Gastrocnemius medialis (tissue), 4 donors: ENCODE data around the gene MALAT1.

ENCODE experiments used
- POLR2A ChIP-seq, 2 donors: fragments of 450-650 bp; IDR thresholded peaks; one replicate each; pipeline ENCODE4 v1.6.1; 2017; ENCODE audit warnings: antibody characterized with exemption in 2 of 2, mild to moderate bottlenecking in 2 of 2, moderate library complexity in 2 of 2
- TF ChIP-seq, protein P1 (sequence below), 5 experiments: fragments of 450-650 bp in 3 of 5; fragments of 200-600 bp in 2 of 5; sonication (generic) in 2 of 5; IDR thresholded peaks in 4 of 5; conservative IDR thresholded peaks in 1 of 5; 1 replicate in 4 of 5; 2 replicates in 1 of 5; pipeline ENCODE4 v1.5.1; 2016 to 2019; ENCODE audit warnings: antibody characterized with exemption in 5 of 5, mild to moderate bottlenecking in 3 of 5, moderate library complexity in 3 of 5

- no peak for TF ChIP-seq POLR2A (IDR thresholded peaks at IDR 0.05)
- TF ChIP-seq, protein P1, sequence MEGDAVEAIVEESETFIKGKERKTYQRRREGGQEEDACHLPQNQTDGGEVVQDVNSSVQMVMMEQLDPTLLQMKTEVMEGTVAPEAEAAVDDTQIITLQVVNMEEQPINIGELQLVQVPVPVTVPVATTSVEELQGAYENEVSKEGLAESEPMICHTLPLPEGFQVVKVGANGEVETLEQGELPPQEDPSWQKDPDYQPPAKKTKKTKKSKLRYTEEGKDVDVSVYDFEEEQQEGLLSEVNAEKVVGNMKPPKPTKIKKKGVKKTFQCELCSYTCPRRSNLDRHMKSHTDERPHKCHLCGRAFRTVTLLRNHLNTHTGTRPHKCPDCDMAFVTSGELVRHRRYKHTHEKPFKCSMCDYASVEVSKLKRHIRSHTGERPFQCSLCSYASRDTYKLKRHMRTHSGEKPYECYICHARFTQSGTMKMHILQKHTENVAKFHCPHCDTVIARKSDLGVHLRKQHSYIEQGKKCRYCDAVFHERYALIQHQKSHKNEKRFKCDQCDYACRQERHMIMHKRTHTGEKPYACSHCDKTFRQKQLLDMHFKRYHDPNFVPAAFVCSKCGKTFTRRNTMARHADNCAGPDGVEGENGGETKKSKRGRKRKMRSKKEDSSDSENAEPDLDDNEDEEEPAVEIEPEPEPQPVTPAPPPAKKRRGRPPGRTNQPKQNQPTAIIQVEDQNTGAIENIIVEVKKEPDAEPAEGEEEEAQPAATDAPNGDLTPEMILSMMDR (IDR thresholded peaks at IDR 0.05 in 4 of 5, conservative IDR thresholded peaks at IDR 0.05 in 1 of 5), result no peak
These were observed 30.8 kb downstream of the MALAT1 start for GRCh38 chr11:65529475-65530156.
